Activated naive CD8-positive, alpha-beta T cell (primary cell): ENCODE results near the gene GUK1.
A peak's percentile ranks its signal among the peaks of the same experiment; 100 is the strongest.

Experiments
- H3K27ac Mint-ChIP-seq: one replicate; pipeline ENCODE4 v1.8.0; 2021; ENCODE audit warnings: mixed read lengths
- H3K27me3 Mint-ChIP-seq: one replicate; pipeline ENCODE4 v1.8.0; 2021; ENCODE audit warnings: mixed read lengths
- H3K36me3 Mint-ChIP-seq: one replicate; pipeline ENCODE4 v1.8.0; 2021; ENCODE audit warnings: mixed read lengths
- H3K4me1 Mint-ChIP-seq: one replicate; pipeline ENCODE4 v1.8.0; 2021; ENCODE audit warnings: low read depth, mixed read lengths
- H3K4me3 Mint-ChIP-seq: one replicate; pipeline ENCODE4 v1.8.0; 2021; ENCODE audit warnings: mild to moderate bottlenecking, mixed read lengths
- H3K9me3 Mint-ChIP-seq: one replicate; pipeline ENCODE4 v1.8.0; 2021; ENCODE audit warnings: low read depth, mixed read lengths

The GUK1 gene

DNA sequence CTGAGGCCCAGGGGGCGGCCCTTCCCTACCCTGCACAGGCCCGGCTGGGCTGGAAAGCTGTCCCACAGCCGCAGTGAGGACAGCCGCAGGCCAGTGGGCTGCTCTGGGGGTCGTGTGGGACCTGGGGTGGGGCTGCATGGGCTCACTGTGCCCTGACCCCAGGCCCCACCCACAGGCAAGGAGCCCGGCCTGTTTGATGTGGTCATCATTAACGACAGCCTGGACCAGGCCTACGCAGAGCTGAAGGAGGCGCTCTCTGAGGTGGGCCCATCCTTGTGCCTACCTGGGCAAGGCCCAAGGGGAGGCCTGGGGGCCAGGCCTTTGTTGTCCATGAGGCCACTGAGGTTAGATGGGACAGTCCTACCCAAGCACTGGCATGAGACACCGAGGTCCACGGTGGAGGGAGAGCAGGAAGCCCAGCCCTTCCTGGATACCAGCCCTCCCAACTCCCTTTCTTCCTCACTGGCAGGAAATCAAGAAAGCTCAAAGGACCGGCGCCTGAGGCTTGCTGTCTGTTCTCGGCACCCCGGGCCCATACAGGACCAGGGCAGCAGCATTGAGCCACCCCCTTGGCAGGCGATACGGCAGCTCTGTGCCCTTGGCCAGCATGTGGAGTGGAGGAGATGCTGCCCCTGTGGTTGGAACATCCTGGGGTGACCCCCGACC, 8.2 kb downstream of the GUK1 start:
- Mint-ChIP-seq H3K36me3 (no peaks in the 10 kb centered on the region), H3K4me1 (peaks cover 14% of the 10 kb centered on the region), H3K4me3 (no peak overlapping the region), H3K9me3 (no peaks in the 10 kb centered on the region), H3K27ac (no peak overlapping the region), H3K27me3 (no peaks in the 10 kb centered on the region)

DNA sequence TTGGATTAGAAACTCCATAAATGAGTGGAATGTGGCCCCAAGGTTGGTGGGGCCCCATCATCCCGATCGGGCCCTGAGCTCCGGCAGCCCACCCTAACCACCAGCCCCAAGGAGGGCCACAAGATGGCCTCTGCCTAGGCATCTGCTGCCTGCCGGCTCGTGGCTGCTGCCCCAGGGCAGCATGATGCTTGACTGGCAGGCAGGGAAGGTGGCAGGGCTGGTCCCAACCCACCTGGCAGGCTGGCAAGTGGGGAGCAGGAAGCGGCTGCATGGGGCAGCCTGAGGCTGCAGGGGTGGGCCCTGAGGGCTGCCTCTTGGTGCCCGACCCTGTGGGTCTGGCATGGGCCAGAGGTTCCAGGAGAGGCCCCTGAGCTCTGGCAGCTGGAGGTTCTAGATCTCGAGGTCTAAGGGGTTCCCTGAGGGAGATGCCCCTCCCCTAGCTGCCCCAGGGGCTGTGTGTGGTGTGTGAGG, 8.9 kb downstream of the GUK1 start:
- no peaks in the 10 kb centered on the region for H3K27me3 Mint-ChIP-seq
- H3K4me1 Mint-ChIP-seq, result peaks cover 8% of the 10 kb centered on the region
- H3K4me3 Mint-ChIP-seq, result no peak overlapping the region
- no peaks in the 10 kb centered on the region for H3K9me3 Mint-ChIP-seq
- H3K27ac Mint-ChIP-seq, result no peak overlapping the region
- no peaks in the 10 kb centered on the region for H3K36me3 Mint-ChIP-seq

DNA sequence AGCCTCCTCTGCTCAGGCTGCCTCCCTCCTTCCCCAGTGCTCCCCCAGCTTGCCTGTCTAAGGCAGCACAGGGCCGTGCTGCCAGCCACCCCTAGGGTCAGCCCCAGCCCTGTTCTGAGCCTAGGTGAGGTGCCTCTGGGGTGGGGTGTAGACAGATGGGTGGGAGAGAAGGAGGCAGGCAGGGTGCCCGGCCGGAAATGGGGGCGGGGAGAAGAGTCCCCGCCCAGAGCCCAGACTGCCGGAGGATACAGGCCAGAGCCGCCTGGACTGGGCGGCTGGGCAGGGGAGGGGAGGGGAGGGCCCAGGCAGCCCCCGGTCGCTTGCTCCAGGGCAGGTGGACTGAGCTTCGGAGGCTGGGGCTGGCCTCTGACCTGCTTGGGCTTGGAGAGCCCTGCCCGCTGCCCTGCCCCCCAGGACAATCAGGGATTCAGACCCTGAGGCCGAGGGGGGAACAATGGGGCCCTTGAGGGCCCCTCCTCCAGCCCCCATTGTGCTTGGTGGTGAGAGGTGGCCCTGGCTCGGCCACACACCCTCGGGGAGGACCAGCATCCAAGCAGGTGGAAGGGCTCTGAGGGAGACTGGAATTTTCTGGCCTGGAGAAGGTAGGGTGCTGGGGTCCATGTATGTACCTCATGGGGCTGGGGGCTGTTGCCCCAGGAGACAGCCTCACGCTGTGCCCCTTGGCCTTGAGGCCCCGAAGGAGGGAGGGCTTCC, 9.5 kb downstream of the GUK1 start, which contains the start of gene GJC2:
Gene GJC2, plus strand, starts transcription at position 525 of the 714 bp plus-strand sequence. CDS start 7,829 bp downstream, outside the sequence.
- no peaks in the 10 kb centered on the region for H3K27me3 Mint-ChIP-seq
- H3K4me1 Mint-ChIP-seq, result peaks cover 11% of the 10 kb centered on the region
- no peak within 1 kb of the TSS for H3K4me3 Mint-ChIP-seq
- H3K36me3 Mint-ChIP-seq, result no peaks in the 10 kb centered on the region
- H3K27ac Mint-ChIP-seq, result no peak within 1 kb of the TSS
- no peaks in the 10 kb centered on the region for H3K9me3 Mint-ChIP-seq

DNA sequence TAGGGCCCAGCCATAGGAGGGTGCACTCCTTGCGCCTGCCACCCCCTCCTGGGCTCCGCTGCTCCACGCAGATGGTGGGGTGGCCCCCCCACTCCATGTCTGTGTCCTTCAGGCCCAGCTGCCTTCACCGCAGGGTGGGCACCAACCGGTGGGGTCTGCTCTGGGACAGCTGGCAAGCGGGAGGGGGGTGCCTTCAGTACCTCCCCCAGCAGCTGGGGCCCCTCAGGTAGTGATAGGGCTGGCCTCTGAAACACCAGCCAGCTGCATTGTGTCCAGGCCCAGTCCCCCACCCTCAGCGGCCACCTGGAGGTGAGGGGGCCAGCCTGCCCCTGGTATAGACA, 10.0 kb downstream of the GUK1 start:
- H3K27me3 Mint-ChIP-seq, result no peaks in the 10 kb centered on the region
- H3K36me3 Mint-ChIP-seq, result no peaks in the 10 kb centered on the region
- H3K27ac Mint-ChIP-seq, result no peak overlapping the region
- H3K4me1 Mint-ChIP-seq, result peaks cover 13% of the 10 kb centered on the region
- H3K9me3 Mint-ChIP-seq, result no peaks in the 10 kb centered on the region
- H3K4me3 Mint-ChIP-seq, result no peak overlapping the region

DNA sequence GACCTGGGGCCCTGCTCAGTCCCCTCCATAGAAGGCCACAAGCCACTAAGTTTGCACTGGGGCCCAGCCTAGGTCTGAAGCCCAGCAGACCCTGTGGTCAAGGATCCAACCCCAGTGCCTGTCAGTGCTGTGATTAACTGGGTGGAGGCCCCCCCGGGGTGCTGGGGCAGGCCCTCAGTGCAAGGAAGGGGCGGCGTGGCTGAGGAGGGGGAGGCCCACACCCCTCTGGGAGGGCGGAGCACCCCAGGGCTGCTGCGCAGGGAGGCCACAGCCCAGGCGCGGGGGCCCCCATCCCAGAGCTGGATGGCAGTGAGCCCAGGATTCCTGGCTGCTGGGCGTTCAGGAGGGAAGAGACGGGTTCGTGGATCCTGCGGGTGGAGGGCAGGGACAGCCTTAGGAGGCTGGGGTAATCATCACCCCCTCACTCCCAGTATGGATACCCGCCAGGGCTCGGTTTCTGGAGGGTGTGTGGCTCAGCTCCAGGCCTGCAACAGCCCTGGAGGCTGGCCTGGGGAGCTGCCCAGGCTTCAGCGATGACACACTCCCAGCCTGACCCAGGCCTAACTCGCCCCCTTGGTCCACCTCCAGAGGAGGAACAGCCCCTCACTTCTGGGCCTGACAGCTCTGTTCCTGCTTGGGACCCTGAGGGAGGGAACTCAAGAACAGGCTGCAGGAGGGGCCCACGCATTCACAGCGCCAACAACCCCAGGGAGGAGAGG, 10.5 kb downstream of the GUK1 start:
- H3K4me3 Mint-ChIP-seq, result no peak overlapping the region
- H3K27me3 Mint-ChIP-seq, result no peaks in the 10 kb centered on the region
- H3K36me3 Mint-ChIP-seq, result no peaks in the 10 kb centered on the region
- no peak overlapping the region for H3K27ac Mint-ChIP-seq
- H3K4me1 Mint-ChIP-seq, result peaks cover 19% of the 10 kb centered on the region
- H3K9me3 Mint-ChIP-seq, result no peaks in the 10 kb centered on the region

DNA sequence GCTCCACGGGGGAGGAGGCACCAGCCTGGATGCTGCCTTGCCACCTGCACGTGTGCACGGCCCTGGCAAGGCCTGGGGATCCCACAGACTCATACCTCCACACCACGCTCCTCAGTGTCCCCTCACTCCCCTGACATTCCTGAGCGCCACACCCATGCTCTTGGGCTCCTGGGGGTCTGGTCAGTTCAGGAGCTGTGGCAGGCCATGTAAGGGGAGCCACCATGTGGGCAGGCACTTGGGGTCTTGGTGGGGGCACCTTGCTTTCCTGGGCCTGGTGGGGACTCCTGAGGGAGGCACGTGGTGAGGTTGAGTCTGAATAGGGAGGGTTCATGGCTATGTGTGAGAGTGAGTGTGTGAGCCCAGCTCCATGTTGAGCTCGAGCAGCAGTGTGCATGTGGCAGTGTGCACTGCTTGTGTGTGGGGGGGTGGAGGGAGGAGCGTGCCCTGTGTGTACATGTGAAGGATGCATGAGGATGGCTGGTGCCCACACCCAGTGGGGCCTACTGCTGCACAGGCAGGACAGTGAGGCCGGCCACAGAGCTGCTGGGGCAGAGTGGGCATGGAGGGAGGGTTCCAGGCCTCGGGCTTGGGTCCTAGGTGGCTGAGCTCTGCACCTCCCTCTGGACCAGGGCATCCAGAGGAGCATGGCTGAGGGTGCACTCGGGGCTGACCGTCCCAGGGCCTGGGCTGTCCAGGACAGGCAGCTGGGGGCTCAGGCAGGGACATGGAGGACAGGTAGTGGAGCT, 11.3 kb downstream of the GUK1 start:
- H3K4me3 Mint-ChIP-seq, result no peak overlapping the region
- peaks cover 26% of the 10 kb centered on the region for H3K4me1 Mint-ChIP-seq
- H3K27ac Mint-ChIP-seq, result no peak overlapping the region
- no peaks in the 10 kb centered on the region for H3K27me3 Mint-ChIP-seq
- no peaks in the 10 kb centered on the region for H3K36me3 Mint-ChIP-seq
- no peaks in the 10 kb centered on the region for H3K9me3 Mint-ChIP-seq

DNA sequence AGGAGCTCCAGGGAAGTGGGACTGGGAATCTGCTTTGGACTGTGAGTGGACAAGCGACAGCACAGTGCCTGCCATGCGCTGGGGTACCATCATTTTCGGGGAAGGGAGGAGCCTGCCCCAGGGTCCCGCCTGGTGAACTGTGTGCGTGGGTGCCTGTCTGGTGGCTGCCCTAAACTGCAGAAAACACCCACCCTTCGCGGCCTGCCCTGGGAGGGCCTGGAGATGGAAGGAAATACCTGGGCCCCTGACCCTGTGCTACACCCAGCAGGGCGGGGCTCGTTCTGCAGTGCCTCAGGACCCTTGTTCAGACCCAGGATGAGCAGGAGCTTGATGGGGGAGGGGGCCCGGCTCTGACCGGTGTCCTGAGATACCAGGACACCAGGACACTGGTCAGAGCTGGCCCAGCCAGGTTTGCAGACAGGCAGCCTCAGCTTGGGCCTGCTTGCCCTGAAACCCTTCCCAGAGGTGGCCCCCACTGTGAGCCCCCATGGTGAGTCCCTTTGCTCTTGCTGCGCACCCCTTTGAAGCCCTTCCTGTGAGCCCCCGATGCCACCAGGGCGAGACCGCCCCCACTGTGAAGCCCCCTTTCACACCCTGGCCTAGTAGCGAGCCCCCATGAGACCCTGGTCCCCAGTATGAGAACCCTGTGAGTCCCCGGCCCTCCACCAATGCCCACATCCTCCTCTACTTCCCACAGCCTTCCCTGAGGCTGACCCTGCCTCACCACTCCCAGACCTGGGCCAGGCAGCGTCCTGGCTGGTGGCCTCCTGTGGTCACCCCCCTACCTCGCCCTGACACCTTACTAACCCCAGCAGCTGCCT, 12.2 kb downstream of the GUK1 start:
- no peaks in the 10 kb centered on the region for H3K36me3 Mint-ChIP-seq
- H3K9me3 Mint-ChIP-seq, result no peaks in the 10 kb centered on the region
- H3K27ac Mint-ChIP-seq, result peak overlapping the region; percentile 41
- H3K4me3 Mint-ChIP-seq, result no peak overlapping the region
- H3K4me1 Mint-ChIP-seq, result peaks cover 33% of the 10 kb centered on the region
- H3K27me3 Mint-ChIP-seq, result no peaks in the 10 kb centered on the region

DNA sequence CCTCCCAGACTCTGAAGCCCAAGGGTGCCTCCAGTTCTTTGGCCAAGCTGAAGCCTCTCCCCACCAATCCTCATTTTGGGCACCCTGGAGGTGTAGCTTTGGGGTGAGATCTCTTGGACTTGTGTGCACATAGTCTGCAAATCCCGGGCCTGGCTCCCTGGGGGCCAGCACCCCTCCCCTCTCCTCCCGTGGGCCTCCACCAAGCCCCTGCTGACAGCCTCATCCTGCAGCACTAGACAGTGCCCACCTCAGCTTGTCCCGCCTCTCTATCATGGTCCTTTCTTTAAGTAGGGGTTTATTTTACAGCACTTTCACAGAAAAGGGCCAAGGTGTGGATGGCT, 12.8 kb downstream of the GUK1 start:
- Mint-ChIP-seq H3K4me1 (peaks cover 37% of the 10 kb centered on the region), H3K36me3 (no peaks in the 10 kb centered on the region), H3K9me3 (no peaks in the 10 kb centered on the region), H3K27ac (peak overlapping the region; percentile 41), H3K4me3 (no peak overlapping the region), H3K27me3 (no peaks in the 10 kb centered on the region)

DNA sequence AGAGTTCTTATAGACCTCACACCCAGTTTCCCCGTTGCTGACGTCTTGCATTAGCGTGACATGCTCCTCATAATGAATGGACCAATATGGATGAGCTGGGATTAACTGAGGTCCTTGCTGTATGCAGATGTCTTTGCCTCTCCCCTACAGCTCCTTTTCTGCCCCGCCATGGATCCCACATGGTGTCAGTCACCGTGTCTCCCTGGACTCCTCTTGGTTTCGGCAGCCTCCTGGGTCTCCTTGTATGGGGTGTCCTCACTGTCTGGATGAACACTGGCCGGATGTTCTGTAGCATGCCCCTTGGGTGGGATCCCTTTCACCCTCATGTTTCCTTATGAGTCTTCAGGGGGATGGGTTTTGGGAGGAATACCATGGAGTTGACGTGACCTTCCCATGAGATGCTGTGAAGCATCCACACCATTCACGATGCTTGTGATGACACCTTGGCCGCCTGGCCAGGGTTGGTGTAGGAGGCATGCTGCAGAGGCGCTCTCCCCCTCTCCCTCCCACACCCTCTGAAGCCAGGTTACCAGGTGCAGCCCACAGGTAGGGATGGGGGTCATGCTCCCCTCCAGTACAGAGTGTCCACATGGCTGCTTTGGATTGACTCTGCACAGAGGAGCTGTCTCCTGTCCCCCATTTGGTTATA, 14.1 kb downstream of the GUK1 start:
- no peaks in the 10 kb centered on the region for H3K27me3 Mint-ChIP-seq
- H3K9me3 Mint-ChIP-seq, result no peaks in the 10 kb centered on the region
- H3K36me3 Mint-ChIP-seq, result no peaks in the 10 kb centered on the region
- H3K4me3 Mint-ChIP-seq, result no peak overlapping the region
- peak overlapping the region; percentile 86 for H3K27ac Mint-ChIP-seq
- peaks cover 37% of the 10 kb centered on the region for H3K4me1 Mint-ChIP-seq

DNA sequence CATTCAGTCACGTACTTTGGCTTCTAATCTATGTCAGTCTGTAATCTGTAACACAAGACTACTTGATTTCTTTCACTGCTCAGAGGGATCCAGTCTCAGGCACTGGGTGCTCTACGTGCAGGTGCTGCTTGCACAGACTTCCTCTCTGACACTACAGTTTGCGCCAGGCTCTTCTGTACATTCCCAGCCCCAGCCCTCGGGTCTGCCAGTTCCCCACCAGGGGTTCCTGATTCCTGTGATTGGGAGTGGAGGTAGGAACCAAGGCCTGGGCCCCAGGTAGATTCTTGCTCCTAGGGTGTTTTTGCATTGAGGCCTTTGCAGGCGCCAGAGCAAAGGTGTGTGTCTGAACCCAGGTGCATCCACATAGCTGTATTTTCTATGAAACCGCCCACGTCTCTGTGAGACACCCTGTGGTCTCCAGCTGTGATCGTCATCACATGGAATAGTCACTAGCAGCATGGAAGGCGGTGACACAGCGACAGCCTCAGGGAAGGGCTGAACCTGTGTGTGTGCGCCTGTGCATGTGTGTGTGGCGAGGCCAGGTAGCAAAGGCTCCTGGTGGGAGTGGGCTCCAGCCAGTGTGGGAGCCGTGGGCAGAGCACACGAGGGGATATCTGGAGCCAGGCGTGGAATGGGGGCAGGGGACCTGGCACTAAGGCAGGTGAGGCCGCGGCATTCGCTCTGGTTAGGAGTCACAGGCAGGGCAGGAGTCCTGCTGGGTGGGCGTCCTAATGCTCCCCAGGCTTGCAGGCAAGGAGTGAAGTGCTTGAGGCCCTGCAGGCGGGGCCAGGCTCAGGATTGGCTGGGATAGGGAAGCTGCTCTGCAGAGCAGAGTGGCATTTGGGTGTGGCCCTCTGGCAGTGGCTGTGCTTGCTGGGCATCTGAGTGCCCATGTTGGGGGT, 14.8 kb downstream of the GUK1 start:
- H3K27ac Mint-ChIP-seq, result peak overlapping the region; percentile 86
- peaks cover 40% of the 10 kb centered on the region for H3K4me1 Mint-ChIP-seq
- H3K4me3 Mint-ChIP-seq, result peak overlapping the region; percentile 66
- H3K36me3 Mint-ChIP-seq, result no peaks in the 10 kb centered on the region
- no peaks in the 10 kb centered on the region for H3K27me3 Mint-ChIP-seq
- H3K9me3 Mint-ChIP-seq, result no peaks in the 10 kb centered on the region

DNA sequence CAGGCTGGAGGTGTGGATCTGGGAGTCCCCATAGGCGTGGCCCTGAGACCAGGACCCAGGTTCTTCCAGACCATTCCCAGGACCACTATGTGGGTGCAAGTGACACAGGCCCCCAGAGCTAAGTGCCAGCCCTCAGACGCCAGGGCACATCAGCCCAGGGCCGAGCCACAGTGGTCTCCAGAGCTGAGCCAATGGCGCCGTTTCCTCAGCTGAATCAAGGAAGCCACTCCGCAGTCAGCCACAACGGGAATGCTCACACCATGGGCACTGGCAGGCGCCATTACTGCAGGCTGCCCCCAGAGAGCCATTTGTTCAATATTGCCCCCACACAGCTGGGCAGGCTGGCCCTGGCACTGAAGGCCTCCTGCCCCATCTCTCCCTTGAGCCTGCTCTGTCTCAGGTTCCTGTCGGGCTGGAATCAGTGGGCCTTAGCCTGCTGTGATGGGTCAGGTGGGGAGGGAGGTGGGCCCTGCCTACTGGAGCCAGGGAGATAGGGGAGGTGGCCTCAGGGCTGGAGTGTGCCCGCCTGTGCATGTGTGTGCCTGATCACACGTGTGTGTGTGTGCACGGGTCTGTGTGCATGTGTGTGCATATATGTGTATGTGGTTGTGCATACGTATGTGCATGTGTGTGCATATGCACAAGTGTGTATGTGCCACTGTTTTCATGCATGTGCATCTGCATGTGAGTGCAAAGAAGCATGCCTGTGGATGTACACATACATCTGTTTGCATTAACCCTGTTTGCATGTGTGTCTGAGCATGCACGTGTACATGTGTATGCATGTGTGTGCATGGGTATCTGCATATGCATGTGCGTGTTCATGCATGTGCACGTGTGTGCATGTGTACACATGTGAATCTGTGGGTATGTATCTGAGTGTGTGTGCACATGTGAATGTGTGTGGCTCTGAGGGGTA, 15.8 kb downstream of the GUK1 start:
- Mint-ChIP-seq H3K27ac (no peak overlapping the region), H3K9me3 (no peaks in the 10 kb centered on the region), H3K4me3 (peak overlapping the region; percentile 42), H3K27me3 (no peaks in the 10 kb centered on the region), H3K4me1 (peaks cover 40% of the 10 kb centered on the region), H3K36me3 (no peaks in the 10 kb centered on the region)

DNA sequence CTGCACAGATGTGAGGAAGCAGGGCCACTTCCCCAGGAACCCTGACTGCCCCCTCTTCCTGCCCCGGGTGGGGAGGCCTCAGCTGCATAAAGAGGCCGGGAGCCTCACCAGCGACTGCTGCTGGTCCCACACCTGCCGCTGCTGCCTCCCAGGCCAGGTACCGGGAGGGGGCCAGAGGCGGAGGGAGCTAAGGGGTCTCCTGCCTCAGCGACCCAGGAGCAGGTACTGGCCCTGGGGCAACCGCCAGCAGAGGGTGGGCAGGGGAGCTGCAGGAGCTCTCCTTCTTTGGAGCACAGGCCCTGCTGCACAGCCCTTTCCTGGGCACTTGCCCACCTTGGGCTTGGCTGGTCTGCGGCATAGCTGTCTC, 16.4 kb downstream of the GUK1 start:
- no peak overlapping the region for H3K27ac Mint-ChIP-seq
- peak overlapping the region; percentile 54 for H3K4me3 Mint-ChIP-seq
- no peaks in the 10 kb centered on the region for H3K27me3 Mint-ChIP-seq
- H3K36me3 Mint-ChIP-seq, result no peaks in the 10 kb centered on the region
- H3K9me3 Mint-ChIP-seq, result no peaks in the 10 kb centered on the region
- H3K4me1 Mint-ChIP-seq, result peaks cover 43% of the 10 kb centered on the region
